RPMI8226 (cell line): ENCODE data around the gene LRRC26.
A peak's percentile ranks its signal among the peaks of the same experiment; 100 is the strongest.

Experiments used
- DNase-seq: peaks from one replicate; pipeline ENCODE4 v3.0.0-alpha.2; 2015

Gene LRRC26

DNA sequence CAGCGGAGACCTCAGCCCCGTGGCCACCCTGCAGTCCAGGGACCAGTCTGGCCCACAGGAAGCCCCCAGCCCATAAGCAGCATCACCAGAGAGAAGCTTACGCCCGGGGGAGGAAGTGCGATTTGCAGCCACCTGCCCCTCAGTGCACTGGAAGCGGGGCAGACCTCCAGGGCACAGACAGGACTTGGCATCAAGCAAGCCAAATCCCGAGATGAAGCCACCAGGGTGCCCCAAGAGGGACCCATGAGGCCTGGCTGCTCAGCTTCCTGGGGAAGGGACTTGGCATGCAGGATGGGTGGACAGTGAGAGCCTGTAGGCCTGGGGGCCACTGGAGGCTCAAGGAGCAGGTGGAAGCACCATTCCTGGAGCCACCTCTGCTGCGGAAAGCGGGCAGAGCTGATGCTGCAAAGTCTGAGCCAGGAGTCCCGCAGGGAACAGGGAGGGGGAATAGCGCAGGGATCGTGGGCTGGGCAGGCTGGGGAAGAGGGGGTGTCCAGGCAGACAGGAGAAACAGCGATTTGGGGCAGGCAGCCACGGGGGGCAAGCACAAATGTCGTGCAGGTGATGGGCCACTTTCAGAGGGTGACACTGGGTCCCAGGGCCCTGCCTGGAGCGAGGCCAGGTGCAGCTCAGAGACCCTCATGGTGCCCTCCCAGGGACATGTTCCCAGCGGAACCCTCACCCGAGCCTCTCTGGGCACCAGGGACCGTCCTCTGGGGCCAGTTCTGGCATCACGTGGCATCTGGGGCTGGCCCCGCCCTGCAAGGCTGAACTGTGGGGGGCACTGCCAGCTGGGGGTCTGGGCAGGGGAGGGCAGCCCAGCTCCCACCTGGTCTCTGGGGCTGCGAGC, 3.2 kb downstream of the LRRC26 start:
- peak; percentile 23 for DNase-seq

- DNase-seq: no peak
Measured at GRCh38 chr9:137165250-137165836, 4.5 kb downstream of the LRRC26 start.

DNA sequence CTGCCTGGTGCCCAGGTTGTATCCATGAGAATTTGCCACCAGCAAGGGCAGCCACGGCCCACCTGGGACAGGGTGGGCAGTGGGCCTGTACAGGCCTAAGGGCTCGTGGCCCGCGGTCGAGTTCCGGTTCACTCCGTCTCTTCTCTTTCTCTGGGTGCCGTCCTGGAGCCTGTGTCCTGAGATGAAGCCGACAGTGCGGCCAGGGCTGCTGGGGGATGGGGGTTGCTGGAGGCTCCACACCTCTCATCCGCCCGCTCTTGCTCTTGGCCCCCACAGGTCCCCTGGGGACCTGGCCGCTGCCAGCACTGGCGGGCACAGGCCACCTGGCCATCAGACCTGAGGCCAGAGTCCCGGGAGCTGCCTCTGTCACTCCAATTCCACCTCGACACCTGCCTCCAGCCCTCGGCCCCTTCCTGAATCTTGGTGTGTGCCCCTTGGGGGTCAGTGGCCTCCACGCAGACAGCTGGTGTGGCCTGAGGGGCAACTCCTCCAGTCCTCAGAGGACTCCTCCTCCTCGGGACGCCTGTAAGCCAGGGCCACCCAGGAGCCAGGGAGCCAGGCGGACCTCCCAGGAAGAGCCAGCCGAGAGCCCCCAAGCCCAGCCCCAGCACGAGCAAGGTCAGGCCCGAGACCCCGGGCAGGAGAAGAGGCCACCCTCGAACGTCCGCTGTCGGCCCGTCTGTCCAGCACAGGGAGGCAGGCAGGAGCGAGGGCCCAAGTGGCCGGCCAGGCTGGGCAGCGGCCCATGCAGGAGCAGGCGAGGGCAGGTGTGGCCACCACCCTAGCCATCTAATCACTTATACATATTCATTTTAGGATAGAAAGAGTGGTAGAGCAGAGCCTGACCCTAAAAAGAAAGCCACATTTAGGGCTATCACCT, 5.2 kb downstream of the LRRC26 start:
- no peak for DNase-seq

DNA sequence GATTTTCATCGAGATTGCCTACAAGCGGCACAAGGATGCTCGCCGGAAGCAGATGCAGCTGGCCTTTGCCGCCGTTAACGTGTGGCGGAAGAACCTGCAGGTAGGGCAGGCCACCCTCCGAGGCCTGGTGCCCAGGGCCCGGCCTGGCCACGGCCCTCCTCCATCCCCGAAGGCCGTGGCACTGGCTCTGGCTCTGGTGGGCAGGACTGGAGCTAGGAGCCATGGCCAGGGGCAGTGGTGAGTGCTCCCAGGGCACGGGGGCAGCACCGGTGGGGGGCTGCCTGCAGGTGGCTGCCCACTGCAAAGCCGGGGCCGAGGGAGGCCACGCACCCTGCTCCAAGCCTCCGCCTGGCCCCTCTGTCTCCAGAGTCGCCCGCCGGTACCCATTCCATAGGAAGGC, 6.0 kb downstream of the LRRC26 start:
- no peak for DNase-seq

- DNase-seq: peak; percentile 22
Measured at GRCh38 chr9:137163365-137163715, 6.5 kb downstream of the LRRC26 start.

DNA sequence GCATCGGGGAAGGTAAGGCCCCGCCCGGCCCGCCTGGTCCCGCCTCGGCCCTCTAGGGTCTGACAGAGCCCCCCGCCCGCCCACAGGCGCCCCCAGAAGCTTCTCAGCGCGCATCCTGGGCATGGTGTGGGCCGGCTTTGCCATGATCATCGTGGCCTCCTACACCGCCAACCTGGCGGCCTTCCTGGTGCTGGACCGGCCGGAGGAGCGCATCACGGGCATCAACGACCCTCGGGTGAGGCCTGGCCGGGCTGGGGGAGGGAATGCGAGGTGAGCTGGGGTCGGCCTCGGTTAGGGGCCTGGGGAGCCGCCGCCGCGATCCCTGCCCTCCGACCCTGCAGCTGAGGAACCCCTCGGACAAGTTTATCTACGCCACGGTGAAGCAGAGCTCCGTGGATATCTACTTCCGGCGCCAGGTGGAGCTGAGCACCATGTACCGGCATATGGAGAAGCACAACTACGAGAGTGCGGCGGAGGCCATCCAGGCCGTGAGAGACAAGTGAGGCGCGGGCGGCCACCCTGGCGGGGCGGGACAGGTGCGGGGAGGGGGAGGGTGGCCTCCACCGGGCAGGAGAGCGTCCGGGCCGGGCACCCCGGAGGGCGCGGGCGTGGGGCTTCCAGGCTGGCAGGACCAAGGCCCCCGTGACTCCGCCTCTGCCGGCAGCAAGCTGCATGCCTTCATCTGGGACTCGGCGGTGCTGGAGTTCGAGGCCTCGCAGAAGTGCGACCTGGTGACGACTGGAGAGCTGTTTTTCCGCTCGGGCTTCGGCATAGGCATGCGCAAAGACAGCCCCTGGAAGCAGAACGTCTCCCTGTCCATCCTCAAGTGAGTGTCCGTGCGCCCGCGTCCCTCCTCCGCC, 7.1 kb downstream of the LRRC26 start:
- DNase-seq: peak; percentile 30

DNA sequence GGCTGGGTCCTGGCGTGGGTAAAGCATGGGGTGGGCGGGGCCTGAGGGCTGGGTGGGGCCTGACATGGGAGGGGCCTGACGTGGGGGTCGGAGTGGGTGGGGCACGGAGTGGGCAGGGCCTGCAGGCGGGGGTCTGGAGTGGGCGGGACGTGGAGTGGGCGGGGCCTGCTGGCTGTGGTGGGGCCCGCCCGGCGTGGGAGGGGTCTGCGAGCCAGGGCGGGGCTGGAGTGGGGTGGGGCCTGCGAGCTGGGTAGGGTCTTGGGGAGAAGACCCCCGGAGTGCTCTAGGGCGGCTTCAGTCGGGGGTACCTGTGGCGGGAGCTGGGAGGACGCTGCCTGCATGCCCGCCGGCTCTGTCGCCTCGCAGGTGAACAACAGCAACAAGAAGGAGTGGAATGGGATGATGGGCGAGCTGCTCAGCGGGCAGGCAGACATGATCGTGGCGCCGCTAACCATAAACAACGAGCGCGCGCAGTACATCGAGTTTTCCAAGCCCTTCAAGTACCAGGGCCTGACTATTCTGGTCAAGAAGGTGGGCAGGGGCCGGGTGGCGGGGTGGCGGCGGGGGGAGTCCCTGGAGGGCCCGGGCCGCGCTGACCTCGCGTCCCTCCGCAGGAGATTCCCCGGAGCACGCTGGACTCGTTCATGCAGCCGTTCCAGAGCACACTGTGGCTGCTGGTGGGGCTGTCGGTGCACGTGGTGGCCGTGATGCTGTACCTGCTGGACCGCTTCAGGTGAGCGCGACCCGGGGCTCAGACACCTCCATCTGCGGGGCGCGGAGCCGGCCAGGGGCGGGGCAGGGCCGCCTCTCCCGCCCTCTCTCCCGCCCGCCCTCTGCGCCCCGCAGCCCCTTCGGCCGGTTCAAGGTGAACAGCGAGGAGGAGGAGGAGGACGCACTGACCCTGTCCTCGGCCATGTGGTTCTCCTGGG, 8.0 kb downstream of the LRRC26 start:
- peak; percentile 25 for DNase-seq

DNA sequence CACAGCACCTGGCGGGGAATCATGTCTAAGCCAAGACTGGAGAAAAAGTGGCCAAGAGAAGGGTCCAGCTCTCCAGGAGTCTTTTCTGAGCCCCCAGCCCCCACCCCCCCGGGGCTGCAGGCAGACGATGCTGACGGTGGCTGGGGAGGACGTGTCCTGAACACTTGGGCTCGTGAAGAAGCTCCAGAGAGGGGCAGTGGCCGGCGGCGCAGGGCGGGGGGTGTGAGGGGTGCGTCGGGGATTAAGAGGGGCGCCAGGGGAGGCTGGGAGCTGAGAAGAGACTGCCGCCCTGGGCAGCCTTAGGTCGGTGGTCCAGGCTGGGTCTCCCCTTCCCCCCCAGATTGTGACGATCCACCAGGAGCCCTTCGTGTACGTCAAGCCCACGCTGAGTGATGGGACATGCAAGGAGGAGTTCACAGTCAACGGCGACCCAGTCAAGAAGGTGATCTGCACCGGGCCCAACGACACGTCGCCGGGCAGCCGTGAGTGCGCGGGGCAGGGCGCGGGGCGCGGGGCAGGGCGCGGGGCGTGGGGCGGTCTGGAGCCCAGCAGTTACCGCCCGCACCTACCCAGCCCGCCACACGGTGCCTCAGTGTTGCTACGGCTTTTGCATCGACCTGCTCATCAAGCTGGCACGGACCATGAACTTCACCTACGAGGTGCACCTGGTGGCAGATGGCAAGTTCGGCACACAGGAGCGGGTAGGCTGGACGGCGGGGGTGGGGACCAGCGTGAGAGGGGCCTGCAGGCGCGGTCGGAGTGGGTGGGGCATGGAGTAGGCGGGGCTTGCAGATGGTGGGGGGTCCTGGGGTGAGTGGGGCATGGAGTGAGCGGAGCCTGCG, 8.9 kb downstream of the LRRC26 start:
- peak; percentile 37 for DNase-seq

DNA sequence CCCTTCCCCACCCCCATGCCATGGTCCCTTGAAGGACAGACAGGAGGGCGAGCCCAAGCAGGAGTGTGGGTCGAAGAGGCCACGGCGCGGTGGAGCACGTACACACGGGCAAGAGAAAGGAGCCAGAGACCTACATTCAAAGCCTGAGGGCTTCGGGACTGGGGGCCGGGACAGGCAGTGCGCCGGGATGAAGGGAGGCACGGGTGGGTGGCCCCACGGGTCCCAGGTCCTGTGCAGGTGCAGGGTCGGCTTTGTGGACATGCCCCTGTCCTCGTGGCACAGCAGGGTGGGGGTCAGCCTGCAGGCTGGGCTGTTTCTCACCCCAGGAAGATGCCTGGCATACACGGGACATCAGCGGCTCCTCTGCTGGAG, 9.8 kb downstream of the LRRC26 start:
- no peak for DNase-seq

GRCh38 chr9:137159105-137160053, 10.5 kb downstream of the LRRC26 start:
- peak; percentile 76 for DNase-seq

GRCh38 chr9:137158625-137159024, 11.2 kb downstream of the LRRC26 start:
- DNase-seq: peak; percentile 91

- peak; percentile 93 for DNase-seq
Measured at GRCh38 chr9:137157618-137158415, 12.0 kb downstream of the LRRC26 start.

DNA sequence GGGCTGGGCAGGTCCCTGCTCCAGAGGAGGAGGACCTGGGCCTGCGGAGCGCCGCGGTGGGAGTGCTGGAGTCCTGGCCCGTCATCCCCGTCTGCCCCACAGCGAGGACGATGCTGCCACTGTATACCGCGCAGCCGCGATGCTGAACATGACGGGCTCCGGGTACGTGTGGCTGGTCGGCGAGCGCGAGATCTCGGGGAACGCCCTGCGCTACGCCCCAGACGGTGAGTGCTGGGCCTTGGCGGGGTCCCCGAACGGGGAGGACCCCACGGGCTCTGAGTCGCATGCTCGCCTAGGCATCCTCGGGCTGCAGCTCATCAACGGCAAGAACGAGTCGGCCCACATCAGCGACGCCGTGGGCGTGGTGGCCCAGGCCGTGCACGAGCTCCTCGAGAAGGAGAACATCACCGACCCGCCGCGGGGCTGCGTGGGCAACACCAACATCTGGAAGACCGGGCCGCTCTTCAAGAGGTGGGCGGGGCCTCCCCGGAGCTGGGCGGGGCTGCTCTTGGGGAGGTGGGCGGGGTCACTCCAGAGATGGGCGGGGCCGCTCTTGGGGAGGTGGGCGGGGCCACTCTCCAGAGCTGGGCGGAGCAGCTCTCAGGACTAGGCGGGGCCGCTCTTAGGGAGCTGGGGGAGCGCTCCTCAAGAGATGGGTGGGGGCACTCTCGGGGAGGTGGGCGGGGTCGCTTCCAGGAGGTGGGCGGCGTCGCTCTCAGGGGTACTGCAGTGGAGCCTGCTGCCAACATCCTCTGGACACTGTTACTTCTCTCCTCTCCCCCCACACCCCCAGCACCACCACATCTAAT, 13.1 kb downstream of the LRRC26 start:
- peak; percentile 85 for DNase-seq

DNA sequence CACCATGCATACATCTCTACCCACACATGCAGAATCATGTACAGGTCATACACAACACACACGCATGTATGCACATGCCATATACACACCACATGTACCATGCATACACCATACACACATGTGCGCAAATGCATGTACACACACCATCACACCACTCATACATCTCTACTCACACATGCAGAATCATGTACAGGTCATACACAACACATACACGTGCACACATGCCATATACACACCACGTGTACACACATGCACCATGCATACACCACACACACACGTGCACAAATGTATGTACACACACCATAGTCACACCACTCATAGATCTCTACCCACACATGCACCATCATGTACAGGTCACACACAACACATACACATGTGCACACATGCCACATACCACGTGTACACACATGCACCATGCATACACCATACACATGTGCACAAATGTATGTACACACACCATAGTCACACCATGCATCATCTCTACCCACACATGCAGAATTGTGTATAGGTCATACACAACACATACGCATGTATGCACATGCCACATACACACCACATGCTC, 16.9 kb downstream of the LRRC26 start:
- DNase-seq: no peak

GRCh38 chr9:137150617-137151457, 19.0 kb downstream of the LRRC26 start:
- peak; percentile 97 for DNase-seq

- DNase-seq: peak; percentile 78
Measured at GRCh38 chr9:137149942-137150616, 19.8 kb downstream of the LRRC26 start.
